Effector CD8-positive, alpha-beta T cell (primary cell): Measurements from ENCODE around the gene PTPRN2.

Experiments
- DNase-seq: peaks from one replicate; lab custom pipeline; 2025; lab: John Stamatoyannopoulos, UW

PTPRN2 gene

DNA sequence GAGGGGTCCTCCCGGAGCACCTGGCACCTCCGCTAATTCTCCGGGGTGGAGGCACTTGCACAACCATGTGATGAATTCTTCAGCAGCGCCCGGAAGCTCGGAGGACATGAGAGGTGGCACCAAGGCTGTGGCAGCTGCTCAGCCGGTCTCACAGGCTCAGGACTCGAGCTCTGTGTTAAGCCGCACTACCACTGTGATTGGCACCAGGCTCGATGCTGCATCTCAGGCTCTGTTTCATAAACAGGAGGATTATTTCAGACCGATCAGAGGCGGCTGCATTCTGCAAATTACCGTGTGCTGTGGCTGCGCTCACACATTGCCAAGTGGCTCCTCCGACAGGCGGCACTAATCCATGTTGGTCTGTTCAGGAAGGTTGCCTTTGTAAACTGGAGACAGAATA lies 755.6 kb downstream of the PTPRN2 start:
- DNase-seq, result no peak

DNA sequence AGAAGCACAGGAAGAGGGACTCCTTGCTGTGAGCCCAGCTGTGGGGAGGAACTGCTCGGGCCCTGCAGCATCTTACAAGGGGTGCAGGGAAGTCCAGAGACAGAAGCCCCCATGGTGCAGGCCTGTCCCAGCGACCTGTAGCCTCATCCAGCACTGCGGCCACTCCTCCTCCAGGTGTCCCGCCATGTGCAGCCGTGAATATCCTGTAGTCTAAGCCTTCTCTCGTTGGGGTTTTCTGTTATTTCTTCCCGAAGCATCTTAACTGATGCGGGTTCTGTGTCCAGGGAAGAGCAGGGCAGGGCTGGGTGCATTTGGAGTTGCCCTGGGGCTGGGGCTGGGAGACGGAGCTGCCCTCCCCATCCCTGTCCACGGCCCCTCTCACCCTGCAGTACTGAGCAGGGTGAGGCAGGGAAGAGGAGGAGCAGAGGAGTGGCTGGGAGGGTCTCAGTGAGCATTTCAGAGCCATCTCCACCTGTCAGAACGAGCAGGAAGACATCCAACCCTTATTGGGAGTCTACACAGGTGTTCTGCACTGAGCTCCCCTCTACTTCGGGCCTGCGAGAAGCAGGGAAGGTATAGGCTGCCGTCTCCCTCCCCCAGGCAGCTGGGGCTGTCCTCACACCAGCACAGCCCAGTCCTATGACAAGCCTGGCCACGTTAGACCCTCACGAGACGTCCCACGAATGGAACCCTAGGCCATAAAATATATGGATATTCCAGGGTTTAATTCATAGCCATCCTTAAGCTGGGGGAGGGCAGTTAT lies 756.3 kb downstream of the PTPRN2 start:
- DNase-seq, result no peak

DNA sequence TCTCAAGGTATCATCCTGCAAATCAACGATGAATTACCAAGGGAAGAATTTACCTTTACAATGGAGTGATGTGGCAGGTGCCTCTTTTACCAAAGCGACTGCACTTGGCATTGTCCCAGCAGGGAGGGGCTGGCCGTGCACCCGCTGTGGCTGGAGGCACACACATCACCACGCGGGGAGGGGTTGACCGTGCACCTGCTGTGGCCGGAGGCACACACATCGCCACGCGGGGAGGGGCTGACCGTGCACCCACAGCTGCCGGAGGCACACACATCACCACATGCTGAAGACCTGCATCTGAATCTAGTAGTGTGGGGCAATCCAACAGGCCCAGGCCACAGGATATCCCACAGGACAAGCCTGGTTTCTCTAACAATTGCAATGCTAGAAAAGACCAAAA lies 757.3 kb downstream of the PTPRN2 start:
- no peak for DNase-seq

DNA sequence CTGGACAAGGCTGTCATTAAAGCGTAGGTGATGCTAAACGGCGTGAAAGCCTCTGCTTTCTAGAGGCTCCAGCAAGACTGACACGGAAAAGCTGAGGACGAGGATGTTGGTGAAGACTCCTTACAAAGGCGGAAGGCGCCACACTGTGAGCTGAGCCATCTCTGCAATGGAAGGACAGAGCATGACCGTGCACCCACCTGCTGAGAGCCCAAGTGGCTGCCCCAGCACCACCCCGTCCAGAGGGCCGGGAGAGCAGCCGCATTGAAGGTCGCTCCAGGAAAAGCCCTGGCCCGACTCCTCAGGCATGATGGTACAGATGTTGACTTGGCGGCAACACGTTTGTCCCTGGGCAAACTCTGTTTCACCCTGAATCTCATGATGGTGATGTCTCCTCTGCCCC lies 758.1 kb downstream of the PTPRN2 start:
- no peak for DNase-seq

DNA sequence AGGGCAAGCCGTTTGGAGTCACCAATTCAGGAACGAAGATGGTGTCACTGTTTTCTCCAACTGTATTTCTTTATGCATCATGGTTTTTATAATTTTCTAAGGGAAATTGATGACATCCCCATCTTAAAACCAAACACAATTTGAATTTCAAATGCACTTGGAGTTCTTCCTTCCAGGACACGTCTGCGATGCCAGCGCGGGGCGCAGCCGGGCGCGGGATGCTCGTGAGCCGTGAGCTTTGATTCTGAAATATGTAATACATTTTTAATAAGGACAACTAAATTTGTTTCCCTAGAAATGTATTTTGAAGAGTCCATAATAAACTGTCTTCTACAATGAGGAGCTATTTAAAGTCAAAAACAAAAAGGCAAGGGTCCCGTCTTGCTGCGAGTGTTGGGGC lies 758.7 kb downstream of the PTPRN2 start:
- no peak for DNase-seq

DNA sequence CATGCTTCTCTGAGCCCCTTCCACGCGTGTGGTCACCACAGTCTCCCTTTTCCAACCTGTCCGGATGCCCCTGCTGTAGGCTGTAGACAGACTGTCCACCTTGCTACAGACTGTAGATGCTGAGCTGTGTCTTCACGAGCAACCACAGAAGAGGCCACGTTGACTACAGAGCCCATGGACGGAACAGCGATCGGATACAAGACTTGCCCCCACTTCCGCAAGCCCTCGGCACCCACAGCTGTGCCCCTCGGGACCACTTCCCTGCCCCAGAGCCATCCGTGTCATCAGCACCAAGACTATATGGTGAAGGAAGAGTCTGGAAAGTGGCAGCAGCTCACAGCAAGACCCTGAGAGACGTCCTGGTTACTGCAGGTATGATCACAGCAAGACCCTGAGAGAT lies 759.4 kb downstream of the PTPRN2 start:
- DNase-seq, result no peak

DNA sequence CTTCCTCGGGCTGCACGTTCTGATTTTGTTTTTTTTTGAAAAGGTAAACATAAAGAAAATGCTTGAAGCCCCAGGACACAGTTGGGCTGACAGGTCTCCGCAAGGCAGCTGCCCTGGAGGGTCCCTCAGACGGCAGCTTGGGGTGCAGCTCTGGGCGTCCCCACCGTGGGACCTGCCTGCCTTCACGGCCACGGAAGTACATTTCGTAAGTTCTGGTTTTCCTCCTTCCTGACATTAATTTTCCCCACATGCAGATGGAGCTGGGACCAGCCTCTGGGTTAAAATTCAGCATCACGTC lies 759.8 kb downstream of the PTPRN2 start:
- DNase-seq, result no peak

DNA sequence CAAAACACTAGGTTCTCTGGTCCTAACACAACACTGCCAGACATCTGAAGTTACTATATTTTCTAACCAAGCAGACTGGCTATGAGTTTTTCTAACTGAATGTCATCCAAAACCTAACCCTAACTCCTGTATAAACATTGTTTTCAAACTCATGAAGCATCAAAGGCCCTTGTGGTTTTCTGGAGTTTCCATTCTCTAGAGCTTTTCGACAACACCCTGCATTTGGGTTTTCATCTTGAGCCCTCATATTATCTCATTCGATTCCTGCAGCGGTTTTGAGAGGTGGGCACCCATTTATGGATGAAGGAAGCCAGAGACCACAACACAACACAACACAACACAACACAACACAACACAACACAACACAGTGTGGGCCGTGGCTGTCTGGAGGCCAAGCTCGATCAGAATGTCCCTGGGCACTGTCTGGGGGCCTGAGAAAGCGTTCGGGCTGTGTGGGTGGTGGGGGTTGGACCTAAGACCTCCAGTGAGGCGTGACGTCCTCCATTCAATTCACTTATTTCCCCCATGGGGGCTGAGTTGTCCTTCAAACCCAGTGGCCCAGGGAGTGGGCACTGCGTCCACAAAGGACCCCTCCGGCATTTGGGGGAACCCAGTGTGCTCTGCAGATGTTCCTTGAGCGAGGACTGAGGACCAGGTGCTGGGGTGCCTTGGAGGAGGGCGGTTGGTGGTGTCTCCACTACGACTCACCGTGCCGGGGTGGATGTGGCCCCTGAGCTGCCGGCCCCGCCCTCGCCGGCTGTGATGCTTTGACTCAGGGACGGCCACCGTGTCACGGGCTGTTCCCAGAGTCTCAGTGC lies 760.4 kb downstream of the PTPRN2 start:
- DNase-seq, result no peak

DNA sequence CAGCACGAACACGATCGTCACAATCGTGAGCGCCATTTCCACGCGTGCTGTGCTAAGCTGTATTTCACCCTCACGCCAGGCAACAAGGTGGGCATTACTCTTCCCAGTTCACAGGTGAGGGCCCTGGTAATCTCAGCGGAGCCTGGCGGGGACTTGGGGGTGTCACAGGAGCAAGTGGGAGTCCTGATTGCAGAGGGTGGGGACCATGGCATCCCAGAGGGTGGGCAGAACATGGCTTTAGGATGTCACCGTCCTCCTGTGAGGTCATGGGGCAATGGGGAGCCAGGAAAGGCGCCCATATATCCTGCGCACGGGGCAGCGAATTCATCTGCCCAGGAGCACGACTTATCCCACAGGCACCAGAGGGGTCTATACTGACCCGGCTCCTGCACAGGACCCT lies 761.1 kb downstream of the PTPRN2 start:
- no peak for DNase-seq

DNA sequence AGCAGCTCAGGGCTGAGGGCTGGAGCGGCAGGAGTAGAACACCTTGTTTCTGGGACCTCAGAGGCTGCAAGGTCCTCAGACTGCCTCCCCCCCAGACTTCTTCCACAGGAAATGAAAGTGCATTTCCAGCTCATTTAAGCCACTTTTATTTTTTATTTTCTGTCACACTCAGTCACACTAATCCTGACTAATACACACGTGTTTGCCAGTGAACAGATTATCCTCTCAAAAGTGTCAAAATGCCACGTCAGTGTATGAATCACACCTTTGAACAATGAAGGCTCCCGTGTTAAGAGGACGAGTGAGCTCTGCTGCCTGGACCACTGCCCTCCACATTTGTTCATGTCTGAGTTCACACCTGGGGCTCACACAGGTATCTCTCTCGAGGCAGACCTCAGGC lies 762.3 kb downstream of the PTPRN2 start:
- DNase-seq, result no peak

DNA sequence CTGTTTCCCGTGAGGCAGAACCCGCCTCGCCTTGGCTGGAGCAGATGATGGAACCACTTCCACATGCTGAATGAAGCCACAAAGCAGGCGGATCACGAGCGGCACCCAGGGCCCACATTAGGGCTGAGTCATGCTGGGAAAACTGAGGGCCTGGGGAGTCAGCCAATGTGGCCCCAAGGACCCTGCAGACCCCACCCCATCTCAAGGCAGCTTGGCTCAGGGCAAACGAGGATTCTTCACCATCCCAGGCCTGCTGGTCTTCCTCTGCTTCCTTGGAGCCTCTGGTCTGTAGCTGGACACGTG lies 762.9 kb downstream of the PTPRN2 start:
- no peak for DNase-seq

DNA sequence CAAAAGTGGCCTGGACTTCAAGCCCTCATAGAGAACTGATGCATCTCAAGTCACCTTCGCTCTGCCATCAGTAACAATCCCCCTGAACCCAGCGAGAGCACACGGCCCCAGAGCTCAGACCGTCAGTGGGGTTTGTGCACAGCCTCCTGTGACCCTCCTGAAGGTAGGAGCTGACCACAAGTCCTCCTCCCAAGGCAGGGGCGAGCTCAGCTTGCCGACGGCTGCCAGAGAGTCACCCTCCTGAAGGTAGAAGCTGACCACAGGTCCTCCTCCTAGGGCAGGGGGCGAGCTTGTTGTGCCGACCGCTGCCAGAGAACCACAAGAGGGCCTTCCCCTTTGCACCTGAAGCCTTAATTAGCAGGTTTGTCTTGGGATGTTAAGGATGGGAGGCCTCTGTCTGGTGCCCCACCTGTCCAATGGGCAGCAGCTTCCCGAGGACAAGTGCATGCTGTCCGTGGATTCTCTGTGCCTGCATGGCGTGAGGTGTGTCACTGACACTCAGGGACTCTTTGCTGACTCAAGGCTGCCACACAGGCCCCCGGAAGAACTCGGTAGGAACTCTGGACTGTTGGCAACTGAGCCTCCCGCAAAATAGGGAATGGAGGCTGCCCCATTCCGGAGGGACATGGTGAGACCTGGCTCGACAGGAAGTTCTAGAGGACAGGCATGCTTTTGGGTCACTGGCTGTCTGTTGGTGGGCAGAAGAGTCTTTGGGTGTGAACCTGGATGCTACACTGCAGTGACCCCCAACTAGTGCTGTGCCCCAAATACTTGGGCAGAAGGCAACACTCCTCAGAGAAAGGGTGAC lies 763.4 kb downstream of the PTPRN2 start:
- no peak for DNase-seq

DNA sequence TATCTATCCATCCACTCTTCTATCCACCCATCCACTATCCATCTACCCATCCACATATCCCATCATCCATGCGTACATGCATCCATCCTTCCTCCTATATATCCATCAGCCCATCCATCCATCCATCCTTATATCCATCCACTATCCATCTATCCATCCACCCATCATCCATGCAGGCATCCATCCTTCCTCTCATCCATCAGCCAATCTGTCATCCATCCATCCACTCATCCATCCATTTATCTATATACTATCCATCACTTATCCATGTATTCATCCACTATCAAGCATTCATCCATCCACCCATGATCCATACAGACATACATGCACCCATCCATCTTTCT lies 765.0 kb downstream of the PTPRN2 start:
- no peak for DNase-seq

DNA sequence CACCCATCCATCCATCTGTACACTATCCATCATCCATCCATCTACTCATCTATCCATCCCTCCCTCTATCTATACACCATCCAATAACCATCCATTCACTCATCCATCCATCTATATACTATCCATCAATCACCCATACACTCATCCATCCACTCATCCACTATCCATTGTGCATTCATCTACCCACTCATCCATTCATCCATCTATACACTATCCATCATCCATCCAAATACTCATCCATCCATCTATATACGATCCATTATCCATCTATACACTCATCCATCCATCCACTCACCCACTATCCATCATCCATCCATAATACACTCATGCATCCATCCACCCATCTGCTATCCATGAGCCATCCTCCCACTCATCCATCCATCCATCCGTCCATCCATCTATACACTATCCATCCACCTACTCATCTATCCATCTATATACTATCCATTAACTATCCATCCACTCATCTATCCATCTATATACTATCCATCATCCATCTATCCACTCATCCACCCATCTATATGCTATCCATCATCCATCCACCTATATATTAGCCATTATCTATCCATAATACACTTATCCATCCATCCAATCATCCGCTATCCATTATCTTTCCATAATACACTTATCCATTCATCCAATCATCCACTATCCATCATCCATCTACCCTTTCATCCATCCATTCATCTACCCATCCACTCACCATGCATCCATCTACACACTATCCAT lies 765.5 kb downstream of the PTPRN2 start:
- DNase-seq, result no peak

DNA sequence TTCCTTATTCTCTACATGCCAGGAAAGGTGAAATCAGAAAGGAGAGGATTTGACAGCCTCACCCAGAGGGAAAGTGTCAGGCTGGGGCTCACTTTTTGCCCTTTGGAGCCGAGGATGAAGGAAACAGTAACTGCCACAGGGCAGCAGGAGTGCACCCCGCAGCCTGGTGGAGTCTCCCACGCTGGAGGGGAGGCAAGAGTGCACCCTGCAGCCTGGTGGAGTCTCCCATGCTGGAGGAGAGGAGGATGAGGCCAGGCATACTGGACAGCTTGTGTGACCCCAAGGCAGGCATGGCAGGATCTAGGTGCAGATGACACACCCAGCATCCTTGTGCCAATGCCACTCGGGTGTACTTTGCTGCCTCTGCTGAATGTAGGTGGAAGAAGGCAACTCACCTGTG lies 766.8 kb downstream of the PTPRN2 start:
- DNase-seq, result no peak

DNA sequence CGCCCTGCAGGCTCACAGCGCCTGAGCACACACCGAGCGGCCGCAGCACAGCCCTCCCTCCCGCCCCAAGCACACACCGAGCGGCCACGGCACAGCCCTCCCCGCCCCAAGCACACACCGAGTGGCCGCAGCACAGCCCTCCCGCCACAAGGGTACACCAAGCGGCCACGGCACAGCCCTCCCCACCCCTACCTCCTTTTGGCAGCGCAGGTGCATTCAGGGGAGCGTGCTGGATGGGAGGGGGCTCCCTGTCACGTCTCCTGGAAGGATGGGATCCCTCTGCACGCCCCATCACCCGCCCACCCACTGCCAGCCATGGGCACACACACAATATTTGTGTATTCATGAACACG lies 768.2 kb downstream of the PTPRN2 start:
- DNase-seq, result no peak

DNA sequence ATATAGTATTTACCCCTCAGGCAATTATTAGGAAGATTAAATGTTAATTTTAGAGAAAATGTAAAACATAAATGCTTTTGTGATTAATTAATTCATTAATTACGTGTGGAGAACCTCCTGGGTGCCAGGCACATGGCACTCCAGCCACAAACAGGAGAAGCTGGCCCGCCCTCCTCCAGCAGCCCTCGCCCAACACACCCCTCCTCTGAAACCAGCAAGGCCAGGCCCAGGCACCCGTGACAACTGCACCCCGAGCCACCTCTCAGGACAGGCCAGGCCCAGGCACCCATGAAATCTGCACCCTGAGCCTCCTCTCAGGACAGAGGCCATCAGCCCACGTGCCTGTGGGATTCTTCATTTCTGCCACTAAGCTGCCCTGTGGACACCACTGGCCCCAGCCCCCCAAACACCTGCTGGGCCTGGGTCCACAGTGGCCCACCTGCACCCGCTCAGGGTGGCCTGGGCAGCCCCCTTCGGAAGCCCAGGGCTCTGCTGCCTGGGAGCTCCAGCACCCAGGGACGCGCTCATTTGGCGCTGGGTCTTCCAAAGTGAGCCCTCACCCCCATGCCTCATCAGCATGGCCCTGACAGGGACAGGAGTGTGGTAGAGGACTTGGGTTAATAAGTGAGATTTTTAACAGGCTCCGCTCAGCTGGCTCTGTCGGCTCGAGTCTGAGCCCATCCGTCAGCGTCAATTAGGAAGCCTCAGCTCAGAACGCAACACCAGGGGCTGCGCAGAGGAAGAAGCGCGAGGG lies 768.7 kb downstream of the PTPRN2 start:
- DNase-seq, result no peak

DNA sequence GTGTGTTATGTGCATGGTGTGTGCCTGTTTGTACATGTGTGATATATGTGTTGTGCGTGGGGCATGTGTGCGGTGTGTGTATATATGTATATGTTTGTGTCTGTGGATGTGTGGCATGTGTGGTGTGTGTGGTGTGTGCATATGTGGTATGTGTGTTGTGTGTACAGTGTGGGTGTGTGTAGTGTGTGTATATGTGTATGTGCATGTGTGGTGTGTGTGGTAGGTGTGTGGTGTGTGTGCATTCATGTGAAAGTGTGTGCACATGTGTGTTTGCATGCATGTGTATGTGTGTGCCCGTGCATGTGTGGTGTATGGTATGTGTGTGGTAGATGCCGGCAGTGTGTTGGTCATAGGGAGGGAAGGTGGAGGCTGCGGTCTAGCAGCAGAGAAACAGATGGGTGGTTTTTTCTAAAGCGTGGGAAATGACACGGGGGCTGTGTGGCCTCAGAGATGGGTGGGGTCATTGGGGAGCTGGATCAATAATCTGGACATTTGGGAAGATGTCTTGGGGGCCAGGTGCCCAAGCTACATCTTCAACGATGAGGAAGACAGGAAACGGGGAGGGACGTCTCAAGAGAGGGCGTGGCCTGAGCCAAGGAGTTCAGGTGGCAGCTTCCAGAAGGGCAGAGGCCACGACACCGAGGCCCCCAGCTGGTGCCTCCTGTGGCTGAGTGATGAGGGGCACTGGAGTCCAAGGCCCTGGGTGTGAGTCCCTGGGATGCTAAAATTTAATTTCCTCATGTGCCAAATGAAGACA lies 769.5 kb downstream of the PTPRN2 start:
- no peak for DNase-seq

DNA sequence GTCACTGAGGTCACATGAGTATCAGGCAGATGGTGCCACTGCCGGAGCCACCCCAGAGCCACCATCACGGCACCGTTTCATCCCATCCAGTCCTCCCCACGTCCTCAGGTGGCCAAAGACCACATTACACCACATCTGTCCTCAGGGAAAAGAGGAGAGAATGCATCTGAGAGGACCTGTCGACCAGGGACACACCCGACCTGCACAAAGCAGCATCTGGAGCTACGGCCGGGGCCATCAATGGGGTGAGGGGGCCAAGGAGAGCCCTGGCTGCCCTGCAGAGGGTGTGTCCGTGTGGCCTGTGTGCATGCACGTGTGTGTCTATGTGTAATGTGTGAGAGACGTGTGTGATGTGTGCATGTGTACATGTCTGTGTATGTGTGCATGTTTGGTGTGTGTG lies 770.2 kb downstream of the PTPRN2 start:
- no peak for DNase-seq

DNA sequence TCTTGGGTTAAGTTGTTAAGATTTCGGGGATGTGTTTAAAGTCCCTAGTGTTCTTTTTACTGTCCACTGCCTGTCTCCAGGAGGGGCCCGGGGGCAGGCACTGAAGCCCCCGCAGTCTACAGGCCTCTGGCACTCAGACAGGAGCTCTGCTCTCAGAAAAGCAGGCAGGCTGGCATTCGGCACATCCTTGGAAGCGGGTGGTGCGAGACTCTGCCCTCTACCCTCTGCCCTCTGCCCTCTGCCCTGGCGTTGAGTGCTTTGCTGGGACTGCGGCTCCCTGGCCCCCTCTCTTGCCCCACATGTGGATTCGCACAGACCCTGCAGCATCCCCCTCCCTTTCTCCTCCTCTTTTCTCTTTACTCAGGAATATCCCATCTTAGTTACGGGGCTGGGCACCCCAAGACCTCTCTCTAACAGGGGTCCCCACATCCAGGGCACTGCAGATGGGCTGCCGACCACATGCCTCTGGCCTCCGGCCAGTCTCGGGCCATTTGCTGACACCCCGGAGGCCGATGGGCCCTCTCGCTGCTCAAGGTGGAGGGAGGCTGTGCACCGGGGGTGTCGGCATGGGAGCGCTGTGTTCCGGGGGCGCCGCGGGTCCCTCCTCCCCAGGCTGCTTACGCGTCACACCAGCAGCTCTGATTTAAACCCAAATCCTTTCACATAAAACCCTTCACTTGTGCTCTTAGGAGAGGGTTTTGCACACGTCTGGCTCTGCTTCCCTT lies 770.9 kb downstream of the PTPRN2 start:
- DNase-seq, result no peak
